ENCODE measurements around the gene PARL. TPM values are rescaled to one million over a fixed set of nuclear protein-coding genes. Genes with fewer than 3 reads are reported as not detected.

Gene PARL
- total and polyA plus RNA-seq, 2 of the 13 experiments (the other 11 are each of a cell fraction or from before 2014, with no cell fraction given) = 46.3 to 58.6 TPM

DNA sequence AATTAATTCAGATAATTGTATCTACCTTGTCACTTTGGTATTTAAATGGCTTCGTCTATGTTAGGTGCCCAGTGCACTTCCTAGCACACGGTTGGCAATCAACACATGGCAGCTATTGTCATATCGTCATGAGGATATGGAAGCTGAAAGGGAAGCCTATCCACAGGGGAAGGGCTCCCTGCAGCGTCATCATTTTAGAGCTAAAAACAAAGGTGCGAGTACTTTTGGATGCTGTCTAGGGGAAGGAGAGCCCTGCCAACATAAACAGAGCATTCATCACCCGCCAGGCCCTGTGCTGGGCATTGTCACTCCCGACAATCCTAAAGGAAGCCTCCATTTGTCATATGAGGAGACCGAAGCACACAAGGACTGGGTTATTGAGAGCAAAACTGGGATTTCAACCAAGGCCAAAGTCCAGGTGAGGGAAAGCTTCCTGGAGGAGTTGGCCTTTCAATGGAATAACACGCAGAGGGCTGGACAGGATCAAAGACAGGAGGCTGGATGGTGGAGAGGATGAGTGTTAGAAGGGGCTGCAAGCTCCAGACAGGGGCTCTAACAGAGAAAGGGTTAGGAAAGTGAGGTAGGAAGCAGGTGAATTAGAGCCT, 8.0 kb upstream of the PARL start:
- CTCF ChIA-PET (ENCODE audit: low intra/inter-chr PET ratio, low total read pairs) = no interaction called here
- Histone ChIP-seq H3K27me3 (ENCODE audit: control insufficient read depth in 1 of 2, insufficient read depth in 2 of 2, low read length in 2 of 2) (no peaks in the 10 kb centered on the region; a peak in 2 of 5 replicates), H3K9ac (ENCODE audit: insufficient read depth, low read depth, low read length) (peak overlapping the region; percentile 17; the same call in 1 of the 2 replicates), H3K79me2 (ENCODE audit: insufficient read depth, low read length) (no peaks in the 10 kb centered on the region), H3K27ac (ENCODE audit: extremely low read length, insufficient read depth, low read length) (no peak overlapping the region), H3K36me3 (replicated peaks in 1 of 2; ENCODE audit: control insufficient read depth in 1 of 2, insufficient read depth in 2 of 2, low read length in 2 of 2) (no peaks in the 10 kb centered on the region), H3K4me3 (replicated peaks in 1 of 3; ENCODE audit: insufficient read depth in 1 of 3, low read depth in 2 of 3, low read length in 3 of 3) (peak overlapping the region in 2 of 3 experiments; percentile 20 to 36; a peak in 3 of 6 replicates), H3K4me1 (ENCODE audit: insufficient read depth, low read length) (peaks cover 27% of the 10 kb centered on the region), H4K20me1 (ENCODE audit: insufficient read depth, low read length) (no peaks in the 10 kb centered on the region), H2AFZ (ENCODE audit: low read length) (peak overlapping the region; percentile 71), H3K9me3 (ENCODE audit: low read length) (no peaks in the 10 kb centered on the region), H3K4me2 (ENCODE audit: low read depth, low read length) (peak overlapping the region; percentile 69)
- intact Hi-C loops (cut with micrococcal nuclease; ENCODE audit: unreplicated experiment) (no loop called here), in situ Hi-C loops (cut with HindIII; ENCODE audit: extremely low pct_ligation_motif_present, low pct_unique_long_range_greater_than_20kb) (loop anchor here (25.0 kb wide), 1 partner anchor 245 kb away; the partner anchor contains the start of gene EIF2B5)
- POLR2A ChIA-PET = interaction anchor here (0.6 to 1.5 kb wide), 6 partner anchors 8 to 242 kb away, joined by 3 to 7 read pairs (median 4); partner anchors contain the start of genes ABCC5, EIF2B5 and PARL
- ATAC-seq (peak; percentile 68), DNase-seq (ENCODE audit: low spot score) (peak; percentile 70), FAIRE-seq (peak; percentile 63)
- BruUV-seq (replicated peaks) = no TSS peak
- 25% methylated on average over 9 of the region's 9 CpGs for WGBS (ENCODE audit: low lambda C conversion rate)
- TF ChIP-seq NFIB (CRISPR knock-in tag; IDR thresholded peaks at IDR 0.05; ENCODE audit: borderline replicate concordance) = no peak
- TF ChIP-seq ZBTB25 (CRISPR knock-in tag; IDR thresholded peaks at IDR 0.05) = no peak
- TF ChIP-seq EP300 (IDR thresholded peaks at IDR 0.05; ENCODE audit: low read depth in 2 of 2, low read length in 2 of 2) = 0 out of 4 replicates have a peak, but pooled peaks of 1 of the 2 experiments have one; percentile 15
- no peak for TF ChIP-seq EP300 (CRISPR knock-in tag; IDR thresholded peaks at IDR 0.05; ENCODE audit: borderline replicate concordance)
- no peak for TF ChIP-seq SMARCE1 (IDR thresholded peaks at IDR 0.05; ENCODE audit: borderline replicate concordance)
- TF ChIP-seq PHF5A (CRISPR knock-in tag; IDR thresholded peaks at IDR 0.05; ENCODE audit: low read depth, unreplicated experiment) = no peak
- no peak for TF ChIP-seq MTF1 (CRISPR knock-in tag; IDR thresholded peaks at IDR 0.05)
- TF ChIP-seq, protein P1, sequence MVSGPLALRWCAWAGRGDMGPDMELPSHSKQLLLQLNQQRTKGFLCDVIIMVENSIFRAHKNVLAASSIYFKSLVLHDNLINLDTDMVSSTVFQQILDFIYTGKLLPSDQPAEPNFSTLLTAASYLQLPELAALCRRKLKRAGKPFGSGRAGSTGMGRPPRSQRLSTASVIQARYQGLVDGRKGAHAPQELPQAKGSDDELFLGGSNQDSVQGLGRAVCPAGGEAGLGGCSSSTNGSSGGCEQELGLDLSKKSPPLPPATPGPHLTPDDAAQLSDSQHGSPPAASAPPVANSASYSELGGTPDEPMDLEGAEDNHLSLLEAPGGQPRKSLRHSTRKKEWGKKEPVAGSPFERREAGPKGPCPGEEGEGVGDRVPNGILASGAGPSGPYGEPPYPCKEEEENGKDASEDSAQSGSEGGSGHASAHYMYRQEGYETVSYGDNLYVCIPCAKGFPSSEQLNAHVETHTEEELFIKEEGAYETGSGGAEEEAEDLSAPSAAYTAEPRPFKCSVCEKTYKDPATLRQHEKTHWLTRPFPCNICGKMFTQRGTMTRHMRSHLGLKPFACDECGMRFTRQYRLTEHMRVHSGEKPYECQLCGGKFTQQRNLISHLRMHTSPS (CRISPR knock-in tag; IDR thresholded peaks at IDR 0.05; ENCODE audit: low read depth) = no peak
- TF ChIP-seq, protein P2, sequence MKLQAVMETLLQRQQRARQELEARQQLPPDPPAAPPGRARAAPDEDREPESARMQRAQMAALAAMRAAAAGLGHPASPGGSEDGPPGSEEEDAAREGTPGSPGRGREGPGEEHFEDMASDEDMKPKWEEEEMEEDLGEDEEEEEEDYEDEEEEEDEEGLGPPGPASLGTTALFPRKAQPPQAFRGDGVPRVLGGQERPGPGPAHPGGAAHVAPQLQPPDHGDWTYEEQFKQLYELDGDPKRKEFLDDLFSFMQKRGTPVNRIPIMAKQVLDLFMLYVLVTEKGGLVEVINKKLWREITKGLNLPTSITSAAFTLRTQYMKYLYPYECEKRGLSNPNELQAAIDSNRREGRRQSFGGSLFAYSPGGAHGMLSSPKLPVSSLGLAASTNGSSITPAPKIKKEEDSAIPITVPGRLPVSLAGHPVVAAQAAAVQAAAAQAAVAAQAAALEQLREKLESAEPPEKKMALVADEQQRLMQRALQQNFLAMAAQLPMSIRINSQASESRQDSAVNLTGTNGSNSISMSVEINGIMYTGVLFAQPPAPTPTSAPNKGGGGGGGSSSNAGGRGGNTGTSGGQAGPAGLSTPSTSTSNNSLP (IDR thresholded peaks at IDR 0.05; ENCODE audit: low read depth, low read length) = no peak
- TF ChIP-seq, protein P3, sequence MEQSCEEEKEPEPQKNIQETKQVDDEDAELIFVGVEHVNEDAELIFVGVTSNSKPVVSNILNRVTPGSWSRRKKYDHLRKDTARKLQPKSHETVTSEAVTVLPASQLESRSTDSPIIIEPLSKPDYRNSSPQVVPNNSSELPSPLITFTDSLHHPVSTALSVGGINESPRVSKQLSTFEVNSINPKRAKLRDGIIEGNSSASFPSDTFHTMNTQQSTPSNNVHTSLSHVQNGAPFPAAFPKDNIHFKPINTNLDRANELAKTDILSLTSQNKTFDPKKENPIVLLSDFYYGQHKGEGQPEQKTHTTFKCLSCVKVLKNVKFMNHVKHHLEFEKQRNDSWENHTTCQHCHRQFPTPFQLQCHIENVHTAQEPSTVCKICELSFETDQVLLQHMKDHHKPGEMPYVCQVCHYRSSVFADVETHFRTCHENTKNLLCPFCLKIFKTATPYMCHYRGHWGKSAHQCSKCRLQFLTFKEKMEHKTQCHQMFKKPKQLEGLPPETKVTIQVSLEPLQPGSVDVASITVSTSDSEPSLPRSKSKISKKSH (CRISPR knock-in tag; IDR thresholded peaks at IDR 0.05; ENCODE audit: borderline replicate concordance) = no peak
- 0 out of 2 replicates have a peak, but pooled peaks have one; percentile 14 for TF ChIP-seq ATF1 (CRISPR knock-in tag; IDR thresholded peaks at IDR 0.05)
- TF ChIP-seq ZFP36L1 (CRISPR knock-in tag; IDR thresholded peaks at IDR 0.05) = no peak
- 0 out of 2 replicates have a peak, but pooled peaks have one; percentile 17 for TF ChIP-seq ARID5B (CRISPR knock-in tag; IDR thresholded peaks at IDR 0.05)

All from HepG2 (cell line).